ENCODE data around the gene GPR152. TPM values are rescaled to one million over a fixed set of nuclear protein-coding genes. Genes with fewer than 3 reads are reported as not detected.

The GPR152 gene
- total and polyA plus RNA-seq, 2 of the 8 experiments (the other 6 are each of a cell fraction or from before 2014, with no cell fraction given) = not detected

GRCh38 chr11:67482275-67482826 lies 29.8 kb upstream of the GPR152 start:
- TF ChIP-seq NANOG (IDR thresholded peaks at IDR 0.05; ENCODE audit: insufficient read depth, low read depth, low read length, poor library complexity, severe bottlenecking) = no peak
- TF ChIP-seq BACH1 (IDR thresholded peaks at IDR 0.05; ENCODE audit: low read length) = no peak
- POLR2A ChIA-PET (ENCODE audit: partially characterized antibody) = interaction anchor here (0.8 to 1.7 kb wide), 7 partner anchors 9 to 86 kb away, joined by 3 to 6 read pairs (median 4); partner anchors contain the start of gene TMEM134
- H3K4me3 ChIP-seq (ENCODE audit: extremely low read depth in 1 of 4, insufficient read depth in 2 of 4, low read depth in 3 of 4, low read length in 4 of 4) = peak overlapping the region; percentile 10 to 60 (median 27); a peak in 6 of 8 replicates
- H4K20me1 ChIP-seq (replicated peaks in 1 of 2; ENCODE audit: control insufficient read depth in 1 of 2, insufficient read depth in 2 of 2, low read length in 2 of 2) = peaks cover 0 to 5% of the 10 kb centered on the region in 2 experiments
- no peak overlapping the region for H2BK12ac ChIP-seq (ENCODE audit: low read depth, low read length)
- CTCF ChIA-PET (ENCODE audit: partially characterized antibody) = interaction anchor here (0.8 to 1.5 kb wide), 3 partner anchors 12 to 90 kb away, joined by 3 to 5 read pairs (median 4); partner anchors contain the start of gene RAD9A
- no peaks in the 10 kb centered on the region for H3K79me1 ChIP-seq (ENCODE audit: low read depth, low read length)
- no peak overlapping the region; a peak in 1 of 7 replicates for H3K9ac ChIP-seq (replicated peaks in 1 of 4; ENCODE audit: extremely low read depth in 1 of 4, low read depth in 3 of 4, low read length in 3 of 4)
- peaks cover 0 to 10% (median 9%) of the 10 kb centered on the region in 4 experiments; a peak in 6 of 7 replicates for H3K27me3 ChIP-seq (replicated peaks in 1 of 4; ENCODE audit: control insufficient read depth in 3 of 4, extremely low read depth in 1 of 4, insufficient read depth in 3 of 4, low read length in 3 of 4)
- H3K4ac ChIP-seq (replicated peaks; ENCODE audit: insufficient read length, low read depth, low read length) = no peak overlapping the region
- H2BK15ac ChIP-seq (ENCODE audit: low read length) = no peak overlapping the region
- DNase-seq (ENCODE audit: low read depth in 1 of 2, low spot score in 2 of 2) (no peak), FAIRE-seq (no peak)
- no peaks in the 10 kb centered on the region for H3K79me2 ChIP-seq (ENCODE audit: control insufficient read depth in 1 of 2, insufficient read depth in 2 of 2, low read length in 2 of 2)
- no peak overlapping the region for H3K56ac ChIP-seq (replicated peaks; ENCODE audit: insufficient read length, low read depth, low read length)
- peak overlapping the region; percentile 54 to 70 for H3K4me2 ChIP-seq (ENCODE audit: insufficient read depth in 1 of 2, low read depth in 2 of 2, low read length in 2 of 2)
- peaks cover 0 to 3% (median 3%) of the 10 kb centered on the region in 4 experiments; a peak in 3 of 7 replicates for H3K4me1 ChIP-seq (replicated peaks in 1 of 4; ENCODE audit: control insufficient read depth in 3 of 4, insufficient read depth in 4 of 4, low read length in 3 of 4)
- H3K18ac ChIP-seq (ENCODE audit: extremely low read depth, low read length) = no peak overlapping the region
- no peak overlapping the region for H2AK5ac ChIP-seq (ENCODE audit: low read depth, low read length)
- H4K91ac ChIP-seq (replicated peaks; ENCODE audit: insufficient read length, low read length) = no peak overlapping the region
- WGBS, 2 experiments (ENCODE audit: extremely low coverage in 1 of 2, insufficient coverage in 1 of 2, insufficient read length in 1 of 2, insufficient replicate concordance in 2 of 2, low coverage in 1 of 2, low lambda C conversion rate in 2 of 2, missing lambda C conversion rate in 1 of 2) = 81% methylated on average over 17 of the region's 19 CpGs; no CpG with 5 or more reads in 1 of the 2 experiments
- H4K5ac ChIP-seq (ENCODE audit: insufficient read length, low read depth, low read length) = no peak overlapping the region
- H2BK120ac ChIP-seq (replicated peaks; ENCODE audit: low read depth, low read length) = no peak overlapping the region
- H3K36me3 ChIP-seq (ENCODE audit: control insufficient read depth in 2 of 4, insufficient read depth in 4 of 4, low read length in 3 of 4) = no peaks in the 10 kb centered on the region; a peak in 1 of 8 replicates
- no peak overlapping the region for H3K27ac ChIP-seq (ENCODE audit: low read depth, low read length)
- H3K14ac ChIP-seq (ENCODE audit: insufficient read length) = no peak overlapping the region
- no peak overlapping the region for H4K8ac ChIP-seq (ENCODE audit: extremely low read depth, insufficient read depth, low read length)
- H2AFZ ChIP-seq (ENCODE audit: low read length) = no peak overlapping the region
- H2BK5ac ChIP-seq (ENCODE audit: low read depth, low read length) = no peak overlapping the region
- H3K23ac ChIP-seq (ENCODE audit: insufficient read length) = no peak overlapping the region
- H2BK20ac ChIP-seq (ENCODE audit: low read length) = no peak overlapping the region
- H3K23me2 ChIP-seq (ENCODE audit: low read depth, low read length) = no peaks in the 10 kb centered on the region
- H3K9me3 ChIP-seq (ENCODE audit: insufficient read depth in 2 of 2, low read depth in 1 of 2, low read length in 1 of 2) = no peaks in the 10 kb centered on the region; a peak in 1 of 4 replicates

All from H1 (cell line).